Loucy (cell line): Measurements from ENCODE around the gene NTRK1.

ENCODE experiments used
- H2AFZ ChIP-seq: fragments of 200-600 bp; sonication (generic); 2 replicates; pipeline ENCODE4 v1.6.0; 2016; ENCODE audit warnings: antibody characterized with exemption, mild to moderate bottlenecking, low read length, moderate library complexity
- H3F3A ChIP-seq: fragments of 200-600 bp; 2 replicates; pipeline ENCODE4 v1.6.0; 2016; ENCODE audit warnings: antibody characterized with exemption, low read depth, mild to moderate bottlenecking
- H3K27me3 ChIP-seq: fragments of 200-600 bp; sonication (generic); 2 replicates; pipeline ENCODE4 v1.6.1; 2014; ENCODE audit warnings: low read length, mild to moderate bottlenecking; ENCODE audit not compliant: insufficient read depth, poor library complexity, severe bottlenecking
- H3K36me3 ChIP-seq: fragments of 200-600 bp; sonication (generic); 2 replicates; pipeline ENCODE4 v1.6.1; 2016; ENCODE audit warnings: low read length; ENCODE audit not compliant: insufficient read depth
- H3K4me1 ChIP-seq: fragments of 200-600 bp; sonication (generic); 2 replicates; pipeline ENCODE4 v1.5.1; 2014; ENCODE audit warnings: low read length, mild to moderate bottlenecking; ENCODE audit not compliant: insufficient read depth, poor library complexity, severe bottlenecking
- H3K4me2 ChIP-seq: fragments of 200-600 bp; sonication (generic); 2 replicates; pipeline ENCODE4 v1.6.0; 2014; ENCODE audit warnings: antibody characterized with exemption, low read length, low read depth, mild to moderate bottlenecking; ENCODE audit not compliant: poor library complexity, severe bottlenecking
- H3K4me3 ChIP-seq: fragments of 200-600 bp; sonication (generic); 2 replicates; pipeline ENCODE4 v1.5.1; 2014; ENCODE audit warnings: low read length, mild to moderate bottlenecking, mixed read lengths; ENCODE audit not compliant: poor library complexity, severe bottlenecking
- H3K79me2 ChIP-seq: fragments of 200-600 bp; sonication (generic); 2 replicates; pipeline ENCODE4 v1.6.1; 2014; ENCODE audit warnings: low read length; ENCODE audit not compliant: insufficient read depth
- H3K9ac ChIP-seq: fragments of 200-600 bp; sonication (generic); 2 replicates; pipeline ENCODE4 v1.6.0; 2014; ENCODE audit warnings: mild to moderate bottlenecking, low read depth, low read length, moderate library complexity; ENCODE audit not compliant: poor library complexity, severe bottlenecking
- H3K9me2 ChIP-seq: fragments of 200-600 bp; sonication (generic); replicated peaks from 2 replicates; pipeline ENCODE4 v1.6.1; 2016; ENCODE audit warnings: low read depth, low read length, mixed read lengths
- H3K9me3 ChIP-seq: fragments of 200-600 bp; sonication (generic); 2 replicates; pipeline ENCODE4 v1.6.1; 2014; ENCODE audit warnings: mild to moderate bottlenecking, antibody characterized with exemption, low read length, low read depth; ENCODE audit not compliant: insufficient read depth
- H4K20me1 ChIP-seq: fragments of 200-600 bp; sonication (generic); 2 replicates; pipeline ENCODE4 v1.6.0; 2014; ENCODE audit warnings: antibody characterized with exemption, low read length, mild to moderate bottlenecking; ENCODE audit not compliant: insufficient read depth, poor library complexity, severe bottlenecking
- EZH2phosphoT487 ChIP-seq: fragments of 200-600 bp; IDR thresholded peaks from 2 replicates; pipeline ENCODE4 v1.6.1; 2018; ENCODE audit warnings: antibody characterized with exemption, mild to moderate bottlenecking, moderate library complexity, borderline replicate concordance
- TF ChIP-seq, protein P1 (sequence below): fragments of 200-600 bp; sonication (generic); conservative IDR thresholded peaks from 2 replicates; pipeline ENCODE4 v1.5.1; 2014; ENCODE audit warnings: mild to moderate bottlenecking, antibody characterized with exemption, low read length

The NTRK1 gene

DNA sequence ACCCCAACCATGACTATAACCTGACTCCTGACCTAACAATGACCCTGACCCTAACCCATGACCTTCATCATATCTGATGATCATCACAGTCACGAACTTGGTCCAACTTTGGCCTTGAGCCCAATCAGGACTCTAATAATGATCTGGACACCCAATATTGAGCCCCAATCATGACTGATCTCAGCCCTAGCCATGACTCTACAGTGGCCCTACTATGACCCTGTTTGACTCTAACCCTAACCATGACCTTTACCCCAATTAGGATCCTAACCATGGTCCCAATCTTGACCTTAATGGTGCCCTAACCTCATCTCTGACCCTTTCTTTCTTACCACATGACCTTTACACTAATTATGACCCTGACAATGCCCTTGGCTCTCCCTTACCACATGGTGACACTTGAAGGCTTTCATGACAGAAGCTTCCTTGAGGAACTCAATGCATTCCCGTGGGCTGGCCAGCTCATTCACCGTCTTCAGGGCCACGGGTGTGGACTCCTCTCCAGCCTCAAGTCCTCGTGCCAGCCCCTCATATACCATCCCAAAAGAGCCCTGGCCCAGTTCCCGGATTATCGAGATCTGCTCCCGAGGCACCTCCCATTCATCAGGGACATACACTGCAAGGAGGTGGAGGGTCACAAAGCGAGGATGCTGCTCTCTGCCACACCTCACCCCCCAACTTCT, 17.9 kb upstream of the NTRK1 start:
- H3K9me3 ChIP-seq, result no peaks in the 10 kb centered on the region
- no peak overlapping the region for H2AFZ ChIP-seq
- H3K4me2 ChIP-seq, result no peak overlapping the region
- no peak for TF ChIP-seq EZH2phosphoT487
- TF ChIP-seq, protein P1, sequence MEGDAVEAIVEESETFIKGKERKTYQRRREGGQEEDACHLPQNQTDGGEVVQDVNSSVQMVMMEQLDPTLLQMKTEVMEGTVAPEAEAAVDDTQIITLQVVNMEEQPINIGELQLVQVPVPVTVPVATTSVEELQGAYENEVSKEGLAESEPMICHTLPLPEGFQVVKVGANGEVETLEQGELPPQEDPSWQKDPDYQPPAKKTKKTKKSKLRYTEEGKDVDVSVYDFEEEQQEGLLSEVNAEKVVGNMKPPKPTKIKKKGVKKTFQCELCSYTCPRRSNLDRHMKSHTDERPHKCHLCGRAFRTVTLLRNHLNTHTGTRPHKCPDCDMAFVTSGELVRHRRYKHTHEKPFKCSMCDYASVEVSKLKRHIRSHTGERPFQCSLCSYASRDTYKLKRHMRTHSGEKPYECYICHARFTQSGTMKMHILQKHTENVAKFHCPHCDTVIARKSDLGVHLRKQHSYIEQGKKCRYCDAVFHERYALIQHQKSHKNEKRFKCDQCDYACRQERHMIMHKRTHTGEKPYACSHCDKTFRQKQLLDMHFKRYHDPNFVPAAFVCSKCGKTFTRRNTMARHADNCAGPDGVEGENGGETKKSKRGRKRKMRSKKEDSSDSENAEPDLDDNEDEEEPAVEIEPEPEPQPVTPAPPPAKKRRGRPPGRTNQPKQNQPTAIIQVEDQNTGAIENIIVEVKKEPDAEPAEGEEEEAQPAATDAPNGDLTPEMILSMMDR, result no peak
- no peaks in the 10 kb centered on the region for H3K36me3 ChIP-seq
- H4K20me1 ChIP-seq, result no peaks in the 10 kb centered on the region
- H3K4me3 ChIP-seq, result no peak overlapping the region
- H3K9ac ChIP-seq, result no peak overlapping the region
- no peaks in the 10 kb centered on the region for H3F3A ChIP-seq
- H3K79me2 ChIP-seq, result no peaks in the 10 kb centered on the region
- no peaks in the 10 kb centered on the region for H3K27me3 ChIP-seq
- no peaks in the 10 kb centered on the region for H3K9me2 ChIP-seq
- H3K4me1 ChIP-seq, result no peaks in the 10 kb centered on the region

DNA sequence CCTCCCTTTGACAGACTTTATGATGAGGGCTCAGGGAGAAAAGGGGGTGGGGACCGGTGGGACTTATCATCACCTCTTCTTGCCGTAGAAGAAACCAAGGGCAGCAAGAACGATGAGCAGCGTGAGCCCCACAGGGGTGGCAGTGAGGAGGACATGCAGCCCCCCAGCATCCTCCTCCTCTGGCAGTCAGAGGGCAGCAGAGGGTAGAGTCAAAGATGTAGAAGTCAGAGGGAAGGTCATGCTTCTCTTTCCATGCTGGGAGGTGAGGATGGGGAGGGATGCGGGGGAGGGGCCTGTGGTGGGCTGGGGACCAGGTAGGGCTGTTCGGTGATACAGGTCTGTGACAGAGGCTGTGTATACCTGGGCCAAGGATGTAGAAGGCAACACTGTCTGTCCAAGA, 16.6 kb upstream of the NTRK1 start:
- Histone ChIP-seq H3K36me3 (no peaks in the 10 kb centered on the region), H3K4me1 (no peaks in the 10 kb centered on the region), H2AFZ (no peak overlapping the region), H3K9me3 (no peaks in the 10 kb centered on the region), H3F3A (no peaks in the 10 kb centered on the region), H3K9me2 (no peaks in the 10 kb centered on the region), H3K9ac (no peak overlapping the region), H3K27me3 (no peaks in the 10 kb centered on the region), H3K4me2 (no peak overlapping the region), H3K79me2 (no peaks in the 10 kb centered on the region), H3K4me3 (no peak overlapping the region), H4K20me1 (no peaks in the 10 kb centered on the region)
- TF ChIP-seq, protein P1, result peak; percentile 26; the same call in 1 of the 2 replicates
- no peak for TF ChIP-seq EZH2phosphoT487

DNA sequence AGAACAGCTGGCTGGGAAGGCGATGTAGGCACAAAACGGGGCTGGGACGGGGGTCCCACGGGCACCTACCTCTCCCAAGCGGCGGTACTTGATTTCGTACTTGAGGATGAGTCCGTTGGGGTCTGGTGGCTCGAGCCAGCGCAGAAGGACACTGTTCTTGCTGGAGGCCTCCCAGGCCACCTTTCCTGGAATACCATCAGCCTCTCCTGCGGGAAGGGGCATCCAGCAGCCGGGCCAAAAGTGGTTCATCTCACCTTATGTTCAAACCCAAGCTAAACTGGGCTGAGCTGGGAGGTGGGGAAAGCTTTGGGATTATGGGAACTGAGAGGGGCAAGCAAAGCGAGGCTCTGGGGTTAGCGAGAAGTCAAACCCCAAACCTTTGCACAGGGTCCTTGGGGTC, 16.0 kb upstream of the NTRK1 start:
- H3F3A ChIP-seq, result no peaks in the 10 kb centered on the region
- H3K9ac ChIP-seq, result no peak overlapping the region
- H3K36me3 ChIP-seq, result no peaks in the 10 kb centered on the region
- H2AFZ ChIP-seq, result no peak overlapping the region
- H4K20me1 ChIP-seq, result no peaks in the 10 kb centered on the region
- no peak overlapping the region for H3K4me2 ChIP-seq
- no peaks in the 10 kb centered on the region for H3K79me2 ChIP-seq
- no peaks in the 10 kb centered on the region for H3K9me3 ChIP-seq
- H3K27me3 ChIP-seq, result no peaks in the 10 kb centered on the region
- TF ChIP-seq, protein P1, result no peak
- TF ChIP-seq EZH2phosphoT487, result no peak
- no peak overlapping the region for H3K4me3 ChIP-seq
- H3K4me1 ChIP-seq, result no peaks in the 10 kb centered on the region
- H3K9me2 ChIP-seq, result no peaks in the 10 kb centered on the region
